GM19455 (cell line): Measurements from ENCODE around the gene GALNT5.
A peak's percentile ranks its signal among the peaks of the same experiment; 100 is the strongest.
"Not testable (repeated sequence)": the region's sequence is repeated elsewhere in the genome, so short reads cannot be mapped to it uniquely, and the experiment has no call there.

ENCODE experiments used
- ATAC-seq: cut with Tn5 transposase; IDR thresholded peaks from one replicate; pipeline ENCODE4 v1.9.1; 2021; ENCODE audit not compliant: unreplicated experiment

Gene GALNT5

DNA sequence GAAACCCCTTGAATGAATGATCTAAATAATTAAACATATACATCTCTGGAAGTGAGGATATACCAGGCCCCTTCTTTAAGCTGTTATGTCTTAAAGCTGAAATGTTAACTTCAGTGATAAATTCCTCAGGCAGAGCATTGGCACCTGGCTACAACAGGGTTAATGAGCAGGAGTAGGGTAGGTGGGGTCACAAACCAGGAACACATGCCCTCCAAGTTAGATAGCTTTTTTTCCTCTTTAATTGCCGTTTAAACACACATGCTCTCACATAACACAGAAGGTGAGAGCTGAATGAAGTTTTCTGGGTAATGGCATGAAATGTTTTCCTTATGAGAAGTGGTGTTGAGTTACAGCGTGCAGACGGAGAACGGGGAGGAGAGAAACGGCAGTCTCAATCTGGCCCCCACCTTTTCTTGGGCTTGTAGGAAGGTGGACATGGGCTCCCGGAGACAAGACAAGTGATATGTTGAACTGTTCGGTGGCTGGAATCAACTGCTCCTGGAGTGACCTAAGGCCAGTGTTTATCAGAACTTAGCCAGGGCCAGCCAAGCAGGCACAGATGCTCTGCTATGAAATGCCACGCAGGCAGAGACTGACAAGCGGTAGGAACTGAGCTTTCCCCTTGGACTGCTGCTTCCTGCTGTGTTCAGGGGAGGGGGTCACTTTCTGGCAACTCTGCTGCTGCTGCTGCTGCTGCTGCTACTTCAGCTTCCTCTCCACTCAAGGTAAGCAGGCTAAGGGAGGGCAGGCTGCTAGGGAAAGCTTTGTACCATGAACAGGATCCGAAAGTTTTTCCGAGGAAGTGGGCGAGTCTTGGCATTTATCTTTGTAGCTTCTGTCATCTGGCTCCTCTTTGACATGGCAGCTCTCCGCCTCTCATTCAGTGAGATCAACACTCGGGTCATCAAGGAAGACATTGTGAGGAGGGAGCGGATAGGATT is at the start of gene GALNT5:
TSS of gene GALNT5 (plus strand) at position 394 of the 941 bp plus-strand sequence. CDS start at position 772, 378 bp downstream.
- no peak for ATAC-seq

- no peak for ATAC-seq
Measured at GRCh38 chr2:157216286-157216965, 41.1 kb upstream of the GALNT5 start.

GRCh38 chr2:157217409-157217808 is 40.1 kb upstream of the GALNT5 start:
- no peak for ATAC-seq

GRCh38 chr2:157218911-157219310 is 38.6 kb upstream of the GALNT5 start:
- ATAC-seq = no peak

- no peak for ATAC-seq
Measured at GRCh38 chr2:157220502-157220901, 37.0 kb upstream of the GALNT5 start.

DNA sequence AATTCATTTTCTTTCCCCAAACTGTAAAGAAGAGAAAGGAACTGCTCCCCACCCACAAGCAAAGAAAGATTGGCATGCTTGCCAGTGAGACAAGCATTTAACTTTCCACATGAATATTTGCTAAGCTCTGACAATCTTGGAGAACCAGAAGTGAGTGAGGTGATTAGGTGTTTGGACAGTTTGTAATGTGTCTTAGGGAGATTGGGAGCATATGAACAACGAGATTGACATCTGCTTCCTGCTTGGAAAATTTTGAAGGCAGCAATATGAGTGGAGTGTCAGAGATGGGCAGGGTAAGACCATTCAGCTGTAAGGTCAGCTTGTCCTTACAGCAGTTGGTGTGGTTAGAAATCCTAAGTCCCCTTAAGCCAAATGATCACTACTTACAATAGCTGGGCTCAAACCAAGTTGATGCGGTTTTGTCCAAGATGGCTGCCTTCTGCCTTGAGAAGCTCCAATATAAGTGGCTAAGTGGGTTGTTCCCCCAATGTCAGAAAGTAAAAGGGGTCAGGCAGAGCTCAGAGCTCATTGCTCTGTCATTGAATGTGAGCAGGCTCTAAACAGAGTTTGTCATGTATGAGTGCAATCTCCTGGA is 36.0 kb upstream of the GALNT5 start:
- ATAC-seq = no peak

DNA sequence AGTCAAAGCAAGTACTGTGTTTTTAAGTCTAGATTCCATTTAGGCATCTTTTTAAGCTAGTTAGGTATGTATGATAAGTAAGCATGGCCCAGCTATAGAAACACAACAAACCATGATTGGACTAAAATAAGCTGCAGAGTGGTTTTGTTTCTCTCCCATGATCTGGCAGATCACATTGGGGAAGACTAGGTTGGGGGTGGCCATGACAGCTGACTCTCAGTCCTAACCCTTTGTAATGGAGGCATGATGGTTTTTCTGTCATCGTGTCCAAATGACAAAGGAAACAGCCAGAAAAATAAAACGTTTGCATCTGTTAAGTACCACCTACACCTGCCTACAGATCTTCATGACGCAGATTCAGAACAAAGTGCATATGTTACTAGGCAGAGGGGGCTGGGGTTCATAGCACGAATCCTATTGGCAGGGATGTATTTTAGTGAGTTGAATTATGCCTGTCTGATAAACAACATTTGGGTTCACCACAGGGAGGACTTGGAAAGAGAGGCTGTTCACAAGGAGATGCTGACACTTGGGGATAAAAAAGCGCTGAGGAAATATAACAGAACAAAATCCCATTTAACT is 33.8 kb upstream of the GALNT5 start:
- ATAC-seq = no peak

GRCh38 chr2:157224448-157224847 is 33.1 kb upstream of the GALNT5 start:
- not testable (repeated sequence) for ATAC-seq

DNA sequence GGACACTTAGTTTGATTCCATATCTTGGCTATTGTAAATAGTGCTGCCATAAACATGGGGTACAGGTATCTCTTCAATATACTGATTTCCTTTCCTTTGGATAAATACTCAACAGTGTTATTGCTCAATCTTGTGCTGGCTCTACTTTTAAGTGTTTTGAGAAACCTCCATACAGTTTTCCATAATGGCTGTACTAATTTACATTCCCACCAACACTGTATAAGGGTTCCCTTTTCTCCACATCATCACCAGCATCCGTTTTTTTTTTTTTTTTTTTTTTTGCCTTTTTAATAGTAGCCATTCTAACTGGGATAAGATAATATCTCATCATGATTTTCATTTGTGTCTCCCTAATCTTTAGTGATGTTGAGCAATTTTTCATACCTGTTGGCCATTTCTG is 29.9 kb upstream of the GALNT5 start:
- no peak for ATAC-seq

DNA sequence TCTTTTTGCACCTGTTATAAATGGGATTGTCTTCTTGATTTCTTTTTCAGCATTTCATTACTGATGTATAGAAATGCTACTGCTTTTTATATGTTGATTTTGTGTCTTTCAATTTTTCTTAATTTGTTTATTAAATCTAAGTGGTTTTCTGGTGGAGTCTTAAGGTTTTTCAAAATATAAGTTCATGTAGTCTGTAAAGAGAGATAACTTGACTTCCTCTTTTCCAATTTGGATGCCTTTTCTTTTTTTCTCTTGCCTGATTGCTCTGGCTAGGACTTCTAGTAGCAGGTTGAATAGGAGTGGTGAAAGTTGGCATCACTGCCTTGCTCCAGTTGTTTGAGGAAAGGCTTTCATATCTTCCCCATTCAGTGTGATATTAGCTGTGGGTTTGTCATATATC is 28.6 kb upstream of the GALNT5 start:
- ATAC-seq = no peak

- ATAC-seq = no peak
Measured at GRCh38 chr2:157229572-157229971, 27.9 kb upstream of the GALNT5 start.

DNA sequence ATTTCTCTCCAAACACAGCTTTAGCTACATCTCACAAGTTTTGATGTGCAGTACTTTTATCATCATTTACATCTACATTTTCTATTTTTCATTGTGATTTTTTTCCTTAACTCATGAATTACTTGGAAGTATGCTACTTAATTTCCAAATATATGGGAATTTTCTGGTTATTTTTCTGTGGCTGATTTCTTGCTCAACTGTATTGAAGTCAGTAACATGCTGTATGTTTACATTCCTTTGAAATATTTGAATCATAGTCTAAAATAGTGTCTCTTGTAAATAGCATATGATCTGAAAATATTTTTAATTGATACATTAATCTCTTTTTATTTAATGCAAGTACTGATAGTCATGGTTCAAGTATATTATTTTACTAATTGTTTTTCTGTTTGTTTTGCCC is 26.0 kb upstream of the GALNT5 start:
- ATAC-seq = no peak

DNA sequence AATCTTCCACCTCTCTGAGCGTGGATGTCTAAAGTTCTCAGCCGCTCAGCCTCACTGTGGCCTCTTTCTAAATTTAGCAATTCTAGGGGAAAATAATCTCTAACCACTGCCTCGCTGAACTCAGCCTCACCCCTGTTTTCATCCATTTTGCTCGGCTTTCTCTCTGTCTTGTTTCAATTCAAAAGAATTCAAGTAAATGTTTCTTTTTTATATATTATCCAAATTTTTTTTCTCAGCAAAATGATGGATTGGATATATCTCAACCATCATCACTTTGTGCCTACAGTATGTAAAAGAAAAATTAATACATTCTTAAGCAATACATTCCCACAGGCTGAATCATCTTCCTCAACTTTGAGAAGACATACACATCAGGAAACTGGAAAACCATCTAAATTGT is 24.0 kb upstream of the GALNT5 start:
- ATAC-seq = no peak

- ATAC-seq = no peak
Measured at GRCh38 chr2:157236404-157236803, 21.1 kb upstream of the GALNT5 start.

- no peak for ATAC-seq
Measured at GRCh38 chr2:157238296-157238695, 19.2 kb upstream of the GALNT5 start.

- no peak for ATAC-seq
Measured at GRCh38 chr2:157244691-157245090, 12.8 kb upstream of the GALNT5 start.

- no peak for ATAC-seq
Measured at GRCh38 chr2:157245144-157245840, 12.2 kb upstream of the GALNT5 start.

DNA sequence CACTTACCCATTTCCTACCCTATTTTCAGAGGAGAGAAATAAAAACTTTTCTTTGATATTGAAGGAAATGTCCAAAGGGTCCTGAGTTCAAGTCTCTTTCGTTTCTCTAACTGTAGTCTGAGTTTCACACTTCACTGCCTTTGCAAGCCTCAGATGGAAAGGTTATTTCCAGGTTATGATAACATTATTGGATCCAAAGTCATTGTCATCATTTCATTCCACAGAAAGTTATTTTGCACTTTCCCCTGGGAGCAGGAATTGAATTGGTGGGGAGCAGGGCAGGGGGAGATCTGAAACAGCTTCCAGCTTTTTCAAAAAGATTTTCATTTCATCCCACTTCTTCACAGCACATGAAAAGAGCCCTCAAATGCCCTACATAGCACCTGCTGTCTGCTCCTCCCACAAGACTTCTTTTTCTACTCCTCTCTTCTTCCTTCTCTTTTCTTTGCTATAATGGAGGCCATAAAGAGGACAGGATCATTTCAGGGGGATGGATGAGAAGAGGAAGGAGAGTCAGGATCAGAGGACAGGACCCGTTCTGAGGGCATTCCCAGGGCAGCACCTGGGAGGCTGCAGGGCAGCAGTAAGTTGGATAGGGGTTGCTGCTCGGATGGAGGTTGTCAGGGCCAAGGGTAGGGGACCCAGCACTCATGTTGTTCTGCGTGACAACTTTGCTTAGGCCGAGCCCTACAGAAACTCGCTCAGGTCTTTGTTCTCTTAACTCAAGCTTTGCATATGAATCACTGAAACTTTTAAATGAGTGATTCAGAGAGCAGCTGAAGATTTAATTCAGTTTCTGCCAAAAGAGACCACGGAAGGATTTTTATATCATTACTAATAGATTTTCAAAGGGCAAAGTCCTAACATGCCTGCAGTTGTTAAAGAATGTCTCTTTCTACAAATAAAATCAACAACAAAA is 11.4 kb upstream of the GALNT5 start:
- ATAC-seq = peak; percentile 99

DNA sequence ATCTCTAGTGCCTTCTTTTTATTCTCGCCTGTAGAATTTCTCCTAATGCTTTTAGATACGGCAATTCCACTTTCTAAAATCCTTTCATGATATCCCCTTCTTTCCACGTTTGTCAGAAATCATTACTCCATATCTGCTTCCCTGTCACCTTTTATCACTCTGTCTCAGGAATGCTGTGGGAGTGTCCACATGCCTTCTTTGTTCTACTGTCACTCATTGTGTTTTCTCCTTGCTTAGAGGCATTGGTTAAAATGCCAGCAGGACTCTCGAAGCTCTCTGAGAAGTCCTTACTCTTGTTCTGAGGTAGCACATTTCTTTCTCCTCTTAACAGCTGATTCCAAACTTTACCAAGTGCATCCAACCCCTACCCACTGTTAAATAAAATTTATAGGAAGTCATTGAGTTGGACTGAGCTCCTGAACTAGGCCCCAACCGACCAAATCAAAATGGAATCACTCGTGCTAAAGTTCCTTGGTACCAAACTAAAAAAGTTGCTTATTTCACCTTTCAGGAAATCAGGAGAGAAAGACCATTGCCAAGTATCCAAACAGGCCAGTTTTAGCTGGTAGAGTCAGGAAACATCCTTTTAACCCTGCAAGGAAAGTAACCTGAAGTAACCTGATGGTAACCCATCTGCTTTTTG is 10.6 kb upstream of the GALNT5 start:
- no peak for ATAC-seq
